ENCODE data around the gene OR5AC2. TPM values are rescaled to one million over a fixed set of nuclear protein-coding genes. Genes with fewer than 3 reads are reported as not detected.

OR5AC2 gene
- total and polyA plus RNA-seq, 12 donors: not detected

GRCh38 chr3:98073486-98073885 lies 13.5 kb upstream of the OR5AC2 start:
- no peak for TF ChIP-seq POLR2A (IDR thresholded peaks at IDR 0.05)
- no peak for TF ChIP-seq CTCF (IDR thresholded peaks at IDR 0.05)
- H3K9me3 ChIP-seq (replicated peaks in 1 of 3): no peaks in the 10 kb centered on the region
- H3K36me3 ChIP-seq (replicated peaks in 1 of 2): no peaks in the 10 kb centered on the region
- H3K27ac ChIP-seq: no peak overlapping the region
- H3K4me1 ChIP-seq (replicated peaks in 1 of 2): no peaks in the 10 kb centered on the region
- no peaks in the 10 kb centered on the region for H3K27me3 ChIP-seq
- intact Hi-C loops (cut with DNase I): no loop called here
- H3K4me3 ChIP-seq: no peak overlapping the region
- no peak for DNase-seq
- WGBS, 4 donors: 20 to 50% (median 36%) methylated on average over 1 of the region's 1 CpG

GRCh38 chr3:98095882-98096281 lies 8.9 kb downstream of the OR5AC2 start:
- intact Hi-C loops (cut with DNase I): no loop called here
- 53 to 60% (median 56%) methylated on average over 3 to 5 of the region's 5 CpGs for WGBS, 4 donors
- H3K36me3 ChIP-seq (replicated peaks in 1 of 2): no peaks in the 10 kb centered on the region
- DNase-seq: no peak
- no peaks in the 10 kb centered on the region for H3K27me3 ChIP-seq
- H3K4me1 ChIP-seq (replicated peaks in 1 of 2): no peaks in the 10 kb centered on the region
- no peak overlapping the region for H3K4me3 ChIP-seq
- no peak overlapping the region for H3K27ac ChIP-seq
- TF ChIP-seq POLR2A (IDR thresholded peaks at IDR 0.05) (no peak), CTCF (IDR thresholded peaks at IDR 0.05) (no peak)
- H3K9me3 ChIP-seq (replicated peaks in 1 of 3): no peaks in the 10 kb centered on the region

- Histone ChIP-seq H3K9me3 (replicated peaks in 1 of 3) (no peaks in the 10 kb centered on the region), H3K27me3 (no peaks in the 10 kb centered on the region), H3K36me3 (replicated peaks in 1 of 2) (no peaks in the 10 kb centered on the region), H3K4me1 (replicated peaks in 1 of 2) (no peaks in the 10 kb centered on the region), H3K27ac (no peak overlapping the region), H3K4me3 (no peak overlapping the region)
- no peak for DNase-seq
- intact Hi-C loops (cut with DNase I): no loop called here
- WGBS, 4 donors: 68 to 77% (median 74%) methylated on average over 4 of the region's 4 CpGs
- no peak for TF ChIP-seq CTCF (IDR thresholded peaks at IDR 0.05)
- TF ChIP-seq POLR2A (IDR thresholded peaks at IDR 0.05): no peak
Measured at GRCh38 chr3:98099848-98100247, 12.9 kb downstream of the OR5AC2 start.

GRCh38 chr3:98108162-98108561 lies 21.2 kb downstream of the OR5AC2 start:
- H3K9me3 ChIP-seq (replicated peaks in 1 of 3): peaks cover 0 to 6% (median 0%) of the 10 kb centered on the region in 3 donors
- intact Hi-C loops (cut with DNase I): no loop called here
- no peak for DNase-seq
- WGBS, 4 donors: 30 to 38% (median 34%) methylated on average over 1 of the region's 1 CpG
- no peaks in the 10 kb centered on the region for H3K27me3 ChIP-seq
- no peak overlapping the region for H3K4me3 ChIP-seq
- H3K36me3 ChIP-seq (replicated peaks in 1 of 2): no peaks in the 10 kb centered on the region
- no peak overlapping the region for H3K27ac ChIP-seq
- no peaks in the 10 kb centered on the region for H3K4me1 ChIP-seq (replicated peaks in 1 of 2)
- no peak for TF ChIP-seq POLR2A (IDR thresholded peaks at IDR 0.05)
- TF ChIP-seq CTCF (IDR thresholded peaks at IDR 0.05): no peak

Measured in adrenal gland (tissue), 12 donors.